Right lobe of liver (tissue), 4 donors: ENCODE data around the gene NEURL4.

Source experiments
- CTCF ChIP-seq, 4 donors: fragments of 200-600 bp in 3 of 4; fragments of 450-650 bp in 1 of 4; IDR thresholded peaks; one replicate each; pipeline versions ENCODE4 v1.5.1 to v1.8.0; 2016 to 2022; ENCODE audit warnings: antibody characterized with exemption in 4 of 4, mild to moderate bottlenecking in 2 of 4
- POLR2A ChIP-seq: fragments of 450-650 bp; IDR thresholded peaks from one replicate; pipeline ENCODE4 v1.6.1; 2017; ENCODE audit warnings: antibody characterized with exemption, mild to moderate bottlenecking
- donor health status: DM: no; HTN: no; CAD: no.
- donor health status: DM: no; HTN: no; CAD: no.
- donor health status: DM: no; HTN: yes; CAD: no.

- TF ChIP-seq POLR2A, result no peak
- no peak for TF ChIP-seq CTCF (IDR thresholded peaks at IDR 0.05)
Observed at GRCh38 chr17:7346761-7347614, 17.9 kb upstream of the NEURL4 start.
